ENCODE results near the gene STARD7.
"Not testable (repeated sequence)": the region's sequence is repeated elsewhere in the genome, so short reads cannot be mapped to it uniquely, and the experiment has no call there.

The STARD7 gene

DNA sequence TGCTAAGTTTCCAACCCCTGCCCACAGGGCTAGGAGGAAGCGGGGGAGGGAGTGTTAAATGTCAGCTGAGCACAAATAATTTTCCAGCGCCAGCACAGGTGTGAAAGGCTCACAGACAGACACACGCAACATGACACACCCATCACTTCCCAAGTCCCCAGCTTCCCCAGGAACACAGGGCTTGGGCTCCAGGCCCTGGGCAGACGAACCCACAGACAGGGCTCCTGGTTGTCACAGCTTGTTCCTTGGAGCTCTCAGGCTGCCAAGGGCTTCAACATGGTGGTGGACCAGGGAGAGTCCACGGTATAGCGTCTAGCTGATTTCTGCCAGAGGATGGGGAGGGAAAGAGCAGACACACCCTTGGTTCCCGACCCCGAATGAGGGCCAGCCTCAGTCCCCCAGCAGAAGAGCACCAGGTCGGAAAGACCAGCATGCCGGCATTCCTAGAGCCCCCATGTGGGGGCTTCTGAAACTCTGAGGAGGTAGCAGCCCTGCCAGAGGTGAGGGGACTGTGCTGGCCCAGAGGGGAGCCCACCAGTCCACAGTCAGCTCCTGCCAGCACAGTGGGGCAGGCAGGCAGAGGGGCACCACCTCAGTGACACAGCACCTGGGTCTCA, 65.3 kb downstream of the STARD7 start:
- in situ Hi-C loops (cut with MboI; ENCODE audit: low pct_unique_long_range_greater_than_20kb, low sequenced_read_pairs), result no loop called here
- DNase-seq, result no peak

DNA sequence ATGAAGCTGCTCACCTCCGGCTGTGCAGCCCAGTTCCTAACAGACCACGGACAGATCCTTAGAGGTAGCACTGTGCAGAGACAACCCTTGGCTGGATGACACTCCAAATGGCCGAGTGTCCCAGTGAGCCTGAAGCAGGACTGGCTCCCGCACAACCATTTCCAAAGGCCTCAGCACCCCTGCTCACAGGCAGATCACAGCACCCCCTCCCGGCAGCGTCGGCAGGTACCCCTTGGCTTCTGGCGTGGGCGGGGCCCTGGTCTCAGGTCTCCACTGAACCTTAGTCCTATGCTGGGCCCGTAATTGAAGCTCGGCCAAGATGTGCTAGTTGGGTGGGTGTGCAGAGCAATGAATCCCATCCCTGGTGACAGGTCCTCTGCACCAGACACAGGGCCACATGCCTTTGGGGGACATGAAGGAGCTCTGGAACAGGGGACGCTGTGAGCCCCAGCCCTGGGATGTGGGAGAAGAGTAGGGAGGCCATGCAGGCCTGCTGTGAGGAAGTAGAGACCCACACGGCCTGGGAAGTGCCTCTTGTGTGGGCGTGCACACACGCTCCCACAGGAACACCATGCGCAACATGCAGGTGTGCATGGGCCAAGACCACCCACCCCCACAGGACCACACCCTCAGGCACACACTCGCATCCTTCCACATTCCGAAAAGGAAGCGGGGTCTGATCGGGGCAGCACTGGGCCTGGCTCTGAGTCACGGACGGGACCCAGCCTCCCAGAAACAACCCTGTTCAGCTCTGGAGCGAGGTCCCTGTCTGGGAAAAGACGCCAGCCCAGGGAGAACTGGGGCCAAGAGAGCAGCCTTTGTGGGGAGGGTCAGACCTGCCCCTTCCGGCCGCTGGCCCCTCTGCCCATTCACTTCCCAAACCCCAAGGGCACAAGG, 66.2 kb downstream of the STARD7 start:
- DNase-seq, result no peak
- in situ Hi-C loops (cut with MboI; ENCODE audit: low pct_unique_long_range_greater_than_20kb, low sequenced_read_pairs), result no loop called here

DNA sequence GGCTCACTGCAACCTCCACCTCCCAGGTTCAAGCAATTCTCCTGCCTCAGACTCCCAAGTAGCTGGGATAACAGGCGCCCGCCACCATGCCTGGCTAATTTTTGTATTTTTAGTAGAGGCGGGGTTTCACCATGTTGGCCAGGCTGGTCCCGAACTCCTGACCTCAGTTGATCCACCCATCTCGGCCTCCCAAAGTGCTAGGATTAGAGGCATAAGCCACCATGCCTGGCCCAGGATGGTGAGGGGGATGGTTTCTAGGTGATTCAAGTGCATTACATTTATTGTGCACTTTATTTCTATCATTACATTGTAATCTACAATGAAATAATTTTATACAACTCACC, 67.0 kb downstream of the STARD7 start:
- in situ Hi-C loops (cut with MboI; ENCODE audit: low pct_unique_long_range_greater_than_20kb, low sequenced_read_pairs), result not testable (repeated sequence)

DNA sequence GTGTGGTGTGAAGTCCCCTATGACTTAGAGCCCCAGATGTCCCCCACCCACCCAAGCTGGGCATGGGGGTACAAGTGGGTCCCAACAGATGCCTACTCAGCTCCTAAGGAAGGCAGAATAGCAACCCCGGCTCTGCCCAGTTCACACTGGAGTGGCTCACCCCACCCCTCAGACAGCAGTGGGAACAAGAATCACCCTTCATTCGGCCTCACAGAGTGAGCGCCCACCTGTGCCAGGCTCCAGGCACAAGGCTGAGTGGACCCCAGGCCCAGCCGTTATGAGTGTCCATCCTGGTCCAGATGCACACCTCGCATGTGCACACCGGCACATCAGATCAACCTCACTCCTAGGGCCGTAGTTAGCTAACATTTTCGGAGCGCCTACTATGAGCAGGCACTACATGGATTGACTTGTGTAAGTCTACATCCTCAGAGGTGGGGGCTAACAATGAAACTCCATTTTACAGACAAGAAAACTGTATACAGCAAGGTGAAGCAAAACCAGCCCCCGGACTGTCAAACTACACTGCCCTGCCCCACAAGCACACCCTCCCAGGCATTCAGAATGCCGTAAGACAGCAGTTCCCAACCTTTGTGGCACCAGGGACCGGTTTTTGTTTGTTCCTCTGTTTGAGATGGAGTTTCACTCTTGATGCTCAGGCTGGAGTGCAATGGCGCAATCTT, 67.5 kb downstream of the STARD7 start:
- in situ Hi-C loops (cut with MboI; ENCODE audit: low pct_unique_long_range_greater_than_20kb, low sequenced_read_pairs), result no loop called here
- DNase-seq, result no peak

More for the DNA sequence above, 67.0 kb downstream of the STARD7 start:
- DNase-seq, result not testable (repeated sequence)

DNA sequence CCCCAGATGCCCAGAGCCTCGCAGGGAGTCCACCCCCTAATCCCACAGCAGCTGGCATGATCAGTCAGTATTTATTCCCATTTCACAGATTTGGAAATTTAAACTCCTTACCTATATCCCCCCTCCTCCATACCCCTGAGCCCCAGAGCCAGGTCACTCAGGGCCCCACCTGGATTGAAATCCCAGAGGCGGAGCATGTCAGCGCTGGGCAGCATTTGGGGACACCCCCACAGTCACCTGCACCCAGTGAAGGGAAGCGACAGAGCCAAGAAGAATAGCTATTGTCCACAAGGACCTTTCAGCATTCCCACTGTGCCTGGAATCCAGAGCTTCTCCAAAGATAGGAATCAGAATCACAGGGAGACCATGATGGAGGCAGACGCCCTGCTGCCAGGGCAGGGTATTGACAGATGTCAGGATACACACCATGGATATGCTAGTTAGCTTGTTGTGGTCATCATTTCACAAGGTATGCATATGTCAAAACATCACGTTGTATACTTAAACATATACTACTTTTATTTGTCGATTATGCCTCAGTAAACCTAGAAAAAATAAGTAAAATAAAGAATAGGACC, 69.4 kb downstream of the STARD7 start:
- in situ Hi-C loops (cut with MboI; ENCODE audit: low pct_unique_long_range_greater_than_20kb, low sequenced_read_pairs), result no loop called here
- no peak for DNase-seq

DNA sequence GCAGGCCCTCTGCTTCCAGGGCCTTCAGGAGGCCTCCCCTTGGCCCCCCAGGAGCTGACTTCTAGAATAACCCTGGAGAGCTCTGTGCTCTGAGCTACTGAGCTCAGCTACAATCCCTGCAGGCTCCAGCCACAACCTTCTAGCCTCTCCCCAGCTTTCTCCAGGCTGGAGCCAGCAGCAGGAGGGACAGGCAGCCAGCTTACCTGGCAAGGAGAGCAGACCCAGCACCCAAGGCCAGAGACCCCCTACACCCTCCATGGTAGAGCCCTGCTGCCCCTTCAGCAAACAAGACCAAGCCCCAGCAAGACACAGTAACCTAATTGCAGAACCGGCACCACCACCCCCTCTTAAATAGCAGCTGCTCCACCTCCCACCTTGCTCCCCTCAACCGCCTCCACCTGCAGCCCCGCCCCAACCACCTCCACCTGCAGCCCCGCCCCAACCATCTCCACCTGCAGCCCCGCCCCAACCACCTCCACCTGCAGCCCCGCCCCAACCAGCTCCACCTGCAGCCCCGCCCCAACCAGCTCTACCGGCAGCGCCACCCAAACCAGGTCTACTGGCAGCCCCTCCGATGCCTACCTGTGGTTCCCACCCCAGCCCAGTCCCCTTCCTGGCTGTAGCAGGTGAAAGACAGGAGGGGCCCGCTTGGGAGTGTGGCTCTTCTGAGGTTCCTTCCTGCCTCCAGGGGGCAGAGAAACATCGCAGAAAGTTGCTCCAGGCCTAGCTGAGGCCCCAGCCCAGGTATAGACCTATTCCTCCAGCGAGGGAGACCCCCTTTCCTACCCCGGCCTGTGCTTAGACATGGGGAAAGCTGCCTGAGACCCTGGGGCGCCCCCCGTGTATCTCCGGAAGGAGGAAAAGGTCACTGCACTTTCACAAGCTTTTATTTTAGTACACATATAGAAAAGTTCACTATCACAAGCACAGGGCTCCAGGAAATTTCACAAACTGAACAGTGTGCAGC, 70.2 kb downstream of the STARD7 start, which contains the start of gene ASTL:
Gene ASTL (minus strand): TSS at position 324 of the 967 bp plus-strand sequence. CDS start 66 bp downstream, at position 258.
- in situ Hi-C loops (cut with MboI; ENCODE audit: low pct_unique_long_range_greater_than_20kb, low sequenced_read_pairs), result no loop called here
- DNase-seq, result peak; percentile 53

DNA sequence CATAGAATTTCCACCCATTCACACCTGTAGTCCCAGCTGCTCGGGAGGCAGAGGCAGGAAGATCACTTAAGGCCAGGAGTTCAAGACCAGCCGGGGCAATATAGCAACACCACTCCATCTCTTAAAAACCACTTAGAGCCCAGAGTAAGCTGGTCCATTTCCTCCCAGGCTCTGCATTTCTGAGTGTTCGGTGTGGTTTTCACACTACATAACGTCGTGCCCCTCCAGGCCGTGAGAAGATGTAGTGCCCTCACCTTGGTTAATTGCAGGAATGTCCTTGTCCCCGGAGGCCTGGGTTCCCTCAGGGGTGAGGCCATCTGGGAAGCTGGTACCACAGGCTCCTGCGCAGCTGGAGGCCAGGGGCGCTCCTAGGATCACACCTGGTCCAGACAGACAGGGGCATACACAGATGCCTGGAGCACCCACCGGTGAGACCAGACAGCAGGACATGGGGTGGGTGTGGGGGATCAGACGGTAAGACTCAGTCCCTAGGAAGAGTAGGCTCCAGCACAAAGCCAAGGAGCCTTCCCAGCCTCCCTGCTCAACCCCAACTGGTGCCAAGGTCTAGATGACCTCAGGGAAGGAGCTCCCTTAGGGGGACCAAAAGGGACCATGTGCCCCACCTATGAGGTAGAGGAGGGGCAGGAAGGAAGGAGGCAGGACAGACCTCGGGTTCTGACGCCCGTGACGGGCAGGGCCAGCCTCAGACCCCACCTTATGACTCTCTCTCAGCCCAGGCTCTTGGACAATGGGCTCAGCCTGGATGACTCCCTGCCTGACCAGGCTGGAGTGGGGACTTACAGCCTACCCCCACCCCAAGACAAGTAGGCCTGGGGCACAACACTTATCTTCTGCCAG, 71.1 kb downstream of the STARD7 start:
- no peak for DNase-seq
- in situ Hi-C loops (cut with MboI; ENCODE audit: low pct_unique_long_range_greater_than_20kb, low sequenced_read_pairs), result no loop called here

DNA sequence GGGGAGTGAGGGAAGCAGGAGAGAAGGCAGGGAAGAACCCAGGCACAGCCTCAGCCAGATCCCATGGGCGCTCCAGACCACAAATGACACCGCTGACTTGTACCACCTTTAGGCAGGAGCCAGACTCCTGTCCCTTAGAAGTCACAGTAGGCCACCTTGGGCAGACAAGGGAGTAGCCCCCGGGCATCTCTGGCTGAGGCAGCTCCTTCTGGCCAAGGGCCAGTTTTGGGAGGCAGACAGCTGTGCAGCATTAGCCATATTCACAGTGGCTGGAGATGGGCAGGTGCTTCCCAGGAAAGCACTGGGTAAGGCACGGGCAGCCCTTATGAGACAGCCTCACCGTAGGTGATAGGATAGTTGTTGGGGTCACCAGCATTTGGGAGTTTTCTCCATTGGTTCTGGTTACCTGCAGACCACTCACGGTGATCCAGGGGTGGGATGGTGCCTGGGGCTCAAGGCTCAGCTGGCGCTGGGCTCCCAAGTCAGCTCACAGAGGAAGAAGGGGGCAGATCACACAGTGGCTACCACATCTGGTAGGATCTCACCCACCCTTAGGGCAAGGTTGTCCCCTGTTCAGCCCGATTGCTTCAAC, 72.4 kb downstream of the STARD7 start:
- in situ Hi-C loops (cut with MboI; ENCODE audit: low pct_unique_long_range_greater_than_20kb, low sequenced_read_pairs), result no loop called here
- DNase-seq, result no peak

DNA sequence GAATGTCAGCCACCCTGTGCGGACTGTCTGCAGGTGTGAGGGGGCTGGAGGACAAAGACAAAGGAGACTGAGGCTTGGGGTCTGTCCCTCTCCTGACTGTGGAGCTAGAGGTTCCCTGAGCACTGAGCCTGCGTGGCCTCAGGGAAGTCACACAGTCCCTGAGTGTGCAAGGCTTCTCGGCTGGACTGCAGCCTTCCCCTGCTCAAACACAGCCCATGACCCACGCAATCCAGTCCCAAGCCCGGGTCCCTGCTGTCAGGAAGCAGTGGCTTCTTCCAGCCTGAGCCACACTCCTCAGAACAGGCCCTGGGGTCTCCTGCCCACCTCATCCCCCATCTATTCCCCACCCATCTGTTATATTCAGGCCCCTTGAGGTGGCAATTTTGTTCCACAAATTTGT, 73.0 kb downstream of the STARD7 start:
- DNase-seq, result no peak
- in situ Hi-C loops (cut with MboI; ENCODE audit: low pct_unique_long_range_greater_than_20kb, low sequenced_read_pairs), result no loop called here

DNA sequence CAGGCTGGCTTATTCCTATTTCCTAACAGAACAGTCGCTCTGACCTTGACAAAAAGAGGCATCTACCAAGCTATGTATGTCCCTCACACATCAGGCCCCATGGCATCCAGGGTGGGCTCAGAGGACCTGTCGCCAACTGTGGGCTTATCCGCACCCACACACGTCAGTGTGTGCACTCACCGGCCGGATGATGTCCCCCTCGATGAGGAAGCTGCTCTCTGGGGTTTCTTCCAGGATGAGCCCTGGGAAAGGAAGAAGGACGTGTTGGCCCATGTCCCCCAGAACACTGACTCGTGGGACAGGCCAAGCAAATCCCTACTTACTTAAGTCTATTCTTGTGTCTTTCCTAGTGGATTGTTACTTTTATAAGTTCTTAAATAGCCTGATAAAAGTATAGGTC, 73.5 kb downstream of the STARD7 start:
- DNase-seq, result no peak
- in situ Hi-C loops (cut with MboI; ENCODE audit: low pct_unique_long_range_greater_than_20kb, low sequenced_read_pairs), result no loop called here

Data from KBM-7 (cell line).